ENCODE data around the gene CD96. TPM values are rescaled to one million over a fixed set of nuclear protein-coding genes. Genes with fewer than 3 reads are reported as not detected.

The CD96 gene
- total RNA-seq, 2 experiments from 2014 or later: not detected

DNA sequence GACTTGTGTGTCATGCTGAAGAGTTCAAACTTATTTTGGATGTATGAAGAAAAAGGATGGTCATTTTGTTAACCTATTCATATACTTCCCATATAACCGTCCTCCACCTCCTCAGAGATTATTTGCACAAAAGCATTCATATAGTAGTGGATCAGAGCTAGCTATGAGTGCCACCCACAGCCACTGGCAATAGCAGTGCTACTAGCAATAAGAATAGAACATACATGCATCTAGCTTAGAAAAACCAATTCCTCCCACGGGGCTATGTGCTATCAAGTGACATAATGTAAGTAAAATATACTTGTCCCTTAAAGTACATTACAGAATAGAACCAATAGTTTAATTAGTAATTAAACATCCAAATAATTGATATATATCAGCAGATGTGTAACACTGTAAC, 63.5 kb downstream of the CD96 start:
- Histone ChIP-seq H3K4me3 (ENCODE audit: low read depth, low read length, poor library complexity, severe bottlenecking) (no peak overlapping the region), H3K36me3 (ENCODE audit: insufficient read depth, low read length) (no peaks in the 10 kb centered on the region), H2AFZ (ENCODE audit: low read length) (no peak overlapping the region), H3K9me2 (ENCODE audit: insufficient read depth, low read length) (no peaks in the 10 kb centered on the region), H4K20me1 (ENCODE audit: insufficient read depth, low read length) (no peaks in the 10 kb centered on the region), H3K79me2 (ENCODE audit: insufficient read depth, low read depth, low read length) (no peaks in the 10 kb centered on the region), H3K4me1 (ENCODE audit: insufficient read depth, low read length, poor library complexity, severe bottlenecking) (peaks cover 6% of the 10 kb centered on the region), H3K4me2 (ENCODE audit: low read length) (no peak overlapping the region), H3K27ac (ENCODE audit: low read depth, low read length, poor library complexity, severe bottlenecking) (no peak overlapping the region), H3K9me3 (ENCODE audit: low read length) (no peaks in the 10 kb centered on the region)
- no TSS peak for BruUV-seq (replicated peaks)
- intact Hi-C loops (cut with micrococcal nuclease; ENCODE audit: unreplicated experiment): no loop called here
- TF ChIP-seq EZH2phosphoT487 (IDR thresholded peaks at IDR 0.05; ENCODE audit: borderline replicate concordance, low read depth, low read length): no peak
- TF ChIP-seq, protein P1, sequence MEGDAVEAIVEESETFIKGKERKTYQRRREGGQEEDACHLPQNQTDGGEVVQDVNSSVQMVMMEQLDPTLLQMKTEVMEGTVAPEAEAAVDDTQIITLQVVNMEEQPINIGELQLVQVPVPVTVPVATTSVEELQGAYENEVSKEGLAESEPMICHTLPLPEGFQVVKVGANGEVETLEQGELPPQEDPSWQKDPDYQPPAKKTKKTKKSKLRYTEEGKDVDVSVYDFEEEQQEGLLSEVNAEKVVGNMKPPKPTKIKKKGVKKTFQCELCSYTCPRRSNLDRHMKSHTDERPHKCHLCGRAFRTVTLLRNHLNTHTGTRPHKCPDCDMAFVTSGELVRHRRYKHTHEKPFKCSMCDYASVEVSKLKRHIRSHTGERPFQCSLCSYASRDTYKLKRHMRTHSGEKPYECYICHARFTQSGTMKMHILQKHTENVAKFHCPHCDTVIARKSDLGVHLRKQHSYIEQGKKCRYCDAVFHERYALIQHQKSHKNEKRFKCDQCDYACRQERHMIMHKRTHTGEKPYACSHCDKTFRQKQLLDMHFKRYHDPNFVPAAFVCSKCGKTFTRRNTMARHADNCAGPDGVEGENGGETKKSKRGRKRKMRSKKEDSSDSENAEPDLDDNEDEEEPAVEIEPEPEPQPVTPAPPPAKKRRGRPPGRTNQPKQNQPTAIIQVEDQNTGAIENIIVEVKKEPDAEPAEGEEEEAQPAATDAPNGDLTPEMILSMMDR (conservative IDR thresholded peaks at IDR 0.05; ENCODE audit: low read length): no peak
- ChIA-PET POLR2A (no interaction called here), CTCF (ENCODE audit: unreplicated experiment) (no interaction called here)
- no peak for DNase-seq (ENCODE audit: low spot score)

DNA sequence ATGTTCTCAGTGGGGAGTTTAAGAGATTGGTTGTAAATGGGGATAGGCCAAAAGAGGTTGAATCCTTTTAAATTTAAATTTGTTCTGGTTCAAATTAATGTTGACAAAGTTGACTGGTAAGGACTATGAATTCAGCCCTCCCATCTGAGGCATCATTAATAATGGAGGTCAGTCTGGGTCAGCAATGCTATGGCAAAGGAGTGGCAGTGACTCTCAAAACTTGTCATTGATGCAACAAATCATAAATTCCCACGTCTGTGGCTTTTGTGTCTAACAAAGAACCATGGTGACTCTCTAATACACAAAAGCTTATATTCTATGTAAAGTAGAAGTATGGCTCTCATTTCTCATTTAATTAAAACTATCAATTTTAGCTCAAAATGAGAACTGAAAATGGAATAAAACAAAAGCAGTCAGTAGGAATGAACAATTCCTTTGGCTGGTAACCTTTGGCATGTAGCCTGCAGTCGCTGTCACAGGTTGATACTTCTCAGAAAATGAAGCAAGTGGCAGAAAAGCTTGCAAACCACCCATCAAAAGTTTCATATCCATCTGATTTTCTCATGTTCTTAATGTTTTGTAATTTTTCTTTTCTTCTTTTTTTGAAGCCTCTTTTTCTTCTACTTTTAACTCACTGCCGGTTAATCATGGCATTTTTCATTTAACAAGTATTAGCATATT, 65.4 kb downstream of the CD96 start:
- Histone ChIP-seq H3K9me3 (ENCODE audit: low read length) (no peaks in the 10 kb centered on the region), H3K4me1 (ENCODE audit: insufficient read depth, low read length, poor library complexity, severe bottlenecking) (peaks cover 7% of the 10 kb centered on the region), H3K4me2 (ENCODE audit: low read length) (no peak overlapping the region), H2AFZ (ENCODE audit: low read length) (no peak overlapping the region), H3K9me2 (ENCODE audit: insufficient read depth, low read length) (no peaks in the 10 kb centered on the region), H3K27ac (ENCODE audit: low read depth, low read length, poor library complexity, severe bottlenecking) (no peak overlapping the region), H4K20me1 (ENCODE audit: insufficient read depth, low read length) (no peaks in the 10 kb centered on the region), H3K4me3 (ENCODE audit: low read depth, low read length, poor library complexity, severe bottlenecking) (no peak overlapping the region), H3K79me2 (ENCODE audit: insufficient read depth, low read depth, low read length) (no peaks in the 10 kb centered on the region), H3K36me3 (ENCODE audit: insufficient read depth, low read length) (no peaks in the 10 kb centered on the region)
- DNase-seq (ENCODE audit: low spot score): no peak
- ChIA-PET POLR2A (interaction anchor here (1.2 kb wide), 1 partner anchor 9 kb away, joined by 3 read pairs; no protein-coding TSS in a partner anchor), CTCF (ENCODE audit: unreplicated experiment) (no interaction called here)
- intact Hi-C loops (cut with micrococcal nuclease; ENCODE audit: unreplicated experiment): no loop called here
- no TSS peak for BruUV-seq (replicated peaks)
- TF ChIP-seq EZH2phosphoT487 (IDR thresholded peaks at IDR 0.05; ENCODE audit: borderline replicate concordance, low read depth, low read length): no peak

DNA sequence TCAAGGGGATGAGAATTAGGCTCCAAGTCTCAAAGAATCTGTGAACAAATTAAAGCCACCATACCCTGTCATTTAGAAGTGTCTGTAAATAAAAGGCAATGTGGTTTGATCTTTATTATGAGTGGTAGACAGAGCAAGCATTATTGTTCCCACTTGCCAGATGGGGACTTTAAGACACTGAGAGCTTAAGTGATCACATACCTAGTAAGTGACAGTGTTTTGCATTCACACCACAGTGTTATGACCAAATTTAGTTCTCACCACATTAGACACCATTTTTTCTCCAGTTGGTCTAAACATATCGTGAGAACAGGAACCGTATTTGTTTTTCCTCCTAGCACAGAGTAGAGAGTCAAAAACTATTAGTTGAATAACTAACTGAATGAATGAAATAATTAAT, 66.4 kb downstream of the CD96 start:
- intact Hi-C loops (cut with micrococcal nuclease; ENCODE audit: unreplicated experiment): no loop called here
- Histone ChIP-seq H4K20me1 (ENCODE audit: insufficient read depth, low read length) (no peaks in the 10 kb centered on the region), H3K79me2 (ENCODE audit: insufficient read depth, low read depth, low read length) (no peaks in the 10 kb centered on the region), H3K9me3 (ENCODE audit: low read length) (no peaks in the 10 kb centered on the region), H2AFZ (ENCODE audit: low read length) (no peak overlapping the region), H3K9me2 (ENCODE audit: insufficient read depth, low read length) (no peaks in the 10 kb centered on the region), H3K4me3 (ENCODE audit: low read depth, low read length, poor library complexity, severe bottlenecking) (no peak overlapping the region), H3K36me3 (ENCODE audit: insufficient read depth, low read length) (no peaks in the 10 kb centered on the region), H3K4me1 (ENCODE audit: insufficient read depth, low read length, poor library complexity, severe bottlenecking) (peaks cover 7% of the 10 kb centered on the region), H3K27ac (ENCODE audit: low read depth, low read length, poor library complexity, severe bottlenecking) (no peak overlapping the region), H3K4me2 (ENCODE audit: low read length) (no peak overlapping the region)
- TF ChIP-seq, protein P1 (conservative IDR thresholded peaks at IDR 0.05; ENCODE audit: low read length): no peak
- no peak for TF ChIP-seq EZH2phosphoT487 (IDR thresholded peaks at IDR 0.05; ENCODE audit: borderline replicate concordance, low read depth, low read length)
- POLR2A ChIA-PET: no interaction called here
- CTCF ChIA-PET (ENCODE audit: unreplicated experiment): no interaction called here
- no TSS peak for BruUV-seq (replicated peaks)
- no peak for DNase-seq (ENCODE audit: low spot score)

Data from OCI-LY7 (cell line).